ENCODE measurements around the gene SST. TPM values are rescaled to one million over a fixed set of nuclear protein-coding genes. Genes with fewer than 3 reads are reported as not detected.

SST gene
- total RNA-seq, 4 donors from 2014 or later = not detected

GRCh38 chr3:187623285-187623814 is 46.8 kb downstream of the SST start:
- no peak for TF ChIP-seq CTCF (IDR thresholded peaks at IDR 0.05)
- DNase-seq (ENCODE audit: low spot score) = no peak
- no peak for ATAC-seq (ENCODE audit: low FRiP score)

GRCh38 chr3:187621881-187622280 is 48.3 kb downstream of the SST start:
- ATAC-seq (ENCODE audit: low FRiP score) = no peak
- no peak for DNase-seq (ENCODE audit: low spot score)
- no peak for TF ChIP-seq CTCF (IDR thresholded peaks at IDR 0.05)

GRCh38 chr3:187619461-187619860 is 50.7 kb downstream of the SST start:
- ATAC-seq (ENCODE audit: low FRiP score) (no peak), DNase-seq (ENCODE audit: low spot score) (no peak)
- TF ChIP-seq CTCF (IDR thresholded peaks at IDR 0.05) = no peak

Other genes starting within 250 kb of the SST start
- gene RTP2, start 32.2 kb upstream of the SST start, total RNA-seq = not detected
- 100 to 1,000 TPM; 148 to 323 (median 179) TPM for gene BCL6, start 75.1 kb upstream of the SST start, total RNA-seq

Measured in omental fat pad (tissue), 4 donors.